H9 (cell line): ENCODE results near the gene OR1J4. TPM values are rescaled to one million over a fixed set of nuclear protein-coding genes. Genes with fewer than 3 reads are reported as not detected.
"Not testable (repeated sequence)": the region's sequence is repeated elsewhere in the genome, so short reads cannot be mapped to it uniquely, and the experiment has no call there.

Experiments used
- DNase-seq: peaks from one replicate; pipeline ENCODE4 v3.0.0-alpha.2; 2017
- H2AFZ ChIP-seq: one replicate; pipeline ENCODE4 v1.6.1; 2013; ENCODE audit warnings: mild to moderate bottlenecking, low read length, control low read depth, moderate library complexity
- H2AK5ac ChIP-seq: 2 replicates; pipeline ENCODE4 v1.6.1; 2013; ENCODE audit warnings: low read length, control low read depth, mixed read lengths; ENCODE audit not compliant: insufficient read length
- H2BK120ac ChIP-seq: one replicate; pipeline ENCODE4 v1.6.1; 2013; ENCODE audit warnings: low read depth, mild to moderate bottlenecking, low read length, control low read depth, inconsistent platforms; ENCODE audit not compliant: poor library complexity, severe bottlenecking
- H2BK12ac ChIP-seq: 2 replicates; pipeline ENCODE4 v1.6.1; 2013; ENCODE audit warnings: low read length, control low read depth, mixed read lengths, low read depth; ENCODE audit not compliant: insufficient read length
- H2BK15ac ChIP-seq: 2 replicates; pipeline ENCODE4 v1.6.1; 2013; ENCODE audit warnings: low read depth, low read length, control low read depth
- H2BK20ac ChIP-seq: one replicate; pipeline ENCODE4 v1.6.1; 2013; ENCODE audit warnings: low read depth, mild to moderate bottlenecking, low read length, control low read depth, inconsistent platforms; ENCODE audit not compliant: poor library complexity, severe bottlenecking
- H2BK5ac ChIP-seq: 2 replicates; pipeline ENCODE4 v1.6.1; 2013; ENCODE audit warnings: low read length, control low read depth, mixed read lengths; ENCODE audit not compliant: insufficient read length
- H3K14ac ChIP-seq: 2 replicates; pipeline ENCODE4 v1.6.1; 2013; ENCODE audit warnings: low read length, control low read depth; ENCODE audit not compliant: insufficient read depth
- H3K18ac ChIP-seq: 2 replicates; pipeline ENCODE4 v1.6.1; 2013; ENCODE audit warnings: low read depth, mild to moderate bottlenecking, mixed read lengths, low read length, control low read depth; ENCODE audit not compliant: insufficient read length
- H3K23ac ChIP-seq: 2 replicates; pipeline ENCODE4 v1.6.1; 2013; ENCODE audit warnings: low read length, control low read depth, mixed read lengths, low read depth; ENCODE audit not compliant: insufficient read length
- H3K23me2 ChIP-seq: 2 replicates; pipeline ENCODE4 v1.6.1; 2013; ENCODE audit warnings: low read depth, mild to moderate bottlenecking, mixed read lengths, low read length, control low read depth; ENCODE audit not compliant: insufficient read length, poor library complexity, severe bottlenecking
- H3K27ac ChIP-seq: 2 replicates; pipeline ENCODE4 v1.5.1; 2013; ENCODE audit warnings: low read length, control low read depth, mixed read lengths, low read depth; ENCODE audit not compliant: insufficient read length
- H3K27me3 ChIP-seq: 2 replicates; pipeline ENCODE4 v1.6.1; 2013; ENCODE audit warnings: low read length, control low read depth, inconsistent platforms; ENCODE audit not compliant: insufficient read depth
- H3K4ac ChIP-seq: 2 replicates; pipeline ENCODE4 v1.6.1; 2013; ENCODE audit warnings: low read depth, mild to moderate bottlenecking, control low read depth, inconsistent platforms, low read length, moderate library complexity
- H3K4me1 ChIP-seq: 2 replicates; pipeline ENCODE4 v1.6.1; 2013; ENCODE audit warnings: low read length, control low read depth, inconsistent platforms; ENCODE audit not compliant: insufficient read depth
- H3K4me2 ChIP-seq: 2 replicates; pipeline ENCODE4 v1.6.1; 2013; ENCODE audit warnings: low read length, control low read depth, mixed read lengths; ENCODE audit not compliant: insufficient read length, insufficient read depth
- H3K56ac ChIP-seq: 2 replicates; pipeline ENCODE4 v1.6.1; 2013; ENCODE audit warnings: low read depth, mild to moderate bottlenecking, mixed read lengths, low read length, control low read depth; ENCODE audit not compliant: insufficient read length
- H3K79me1 ChIP-seq: 2 replicates; pipeline ENCODE4 v1.6.1; 2013; ENCODE audit warnings: low read depth, mild to moderate bottlenecking, moderate library complexity, low read length, control low read depth, inconsistent platforms; ENCODE audit not compliant: insufficient read depth, poor library complexity, severe bottlenecking
- H3K79me2 ChIP-seq: 2 replicates; pipeline ENCODE4 v1.6.1; 2013; ENCODE audit warnings: low read length, control low read depth, inconsistent platforms; ENCODE audit not compliant: insufficient read depth
- H3K9ac ChIP-seq: 2 replicates; pipeline ENCODE4 v1.6.1; 2013; ENCODE audit warnings: low read length, control low read depth, mixed read lengths; ENCODE audit not compliant: insufficient read length; ENCODE audit errors: extremely low read depth
- H3K9me3 ChIP-seq: one replicate; pipeline ENCODE4 v1.6.1; 2013; ENCODE audit warnings: low read depth, low read length, inconsistent platforms; ENCODE audit not compliant: control insufficient read depth
- H3T11ph ChIP-seq: one replicate; pipeline ENCODE4 v1.6.1; 2013; ENCODE audit warnings: mild to moderate bottlenecking, low read length, control low read depth, inconsistent platforms
- H4K20me1 ChIP-seq: one replicate; pipeline ENCODE4 v1.6.1; 2013; ENCODE audit not compliant: control insufficient read depth, insufficient read length, insufficient read depth
- H4K5ac ChIP-seq: 2 replicates; pipeline ENCODE4 v1.6.1; 2013; ENCODE audit warnings: low read depth, mild to moderate bottlenecking, mixed read lengths, low read length, control low read depth; ENCODE audit not compliant: insufficient read length
- H4K8ac ChIP-seq: replicated peaks from 2 replicates; pipeline ENCODE4 v1.6.1; 2013; ENCODE audit warnings: low read length, control low read depth, mixed read lengths, low read depth; ENCODE audit not compliant: insufficient read length
- H4K91ac ChIP-seq: 2 replicates; pipeline ENCODE4 v1.6.1; 2013; ENCODE audit warnings: low read depth, mild to moderate bottlenecking, moderate library complexity, mixed read lengths, low read length, control low read depth; ENCODE audit not compliant: insufficient read length
- H3K27ac Mint-ChIP-seq, 3 experiments: 2 replicates in 2 of 3; 3 replicates in 1 of 3; pipeline ENCODE4 v1.8.0; 2020 to 2021; ENCODE audit warnings: mixed read lengths in 3 of 3, mild to moderate bottlenecking in 1 of 3, moderate library complexity in 1 of 3
- H3K27me3 Mint-ChIP-seq: 2 replicates; pipeline ENCODE4 v1.8.0; 2021; ENCODE audit warnings: low read depth, mild to moderate bottlenecking, moderate library complexity, mixed read lengths
- H3K36me3 Mint-ChIP-seq, 3 experiments: 2 replicates in 2 of 3; 3 replicates in 1 of 3; pipeline ENCODE4 v1.8.0; 2020 to 2021; ENCODE audit warnings: low read depth in 3 of 3, mixed read lengths in 3 of 3; ENCODE audit not compliant: insufficient read depth in 1 of 3
- H3K4me1 Mint-ChIP-seq, 2 experiments: 2 replicates each; pipeline ENCODE4 v1.8.0; 2020; ENCODE audit warnings: mixed read lengths in 2 of 2
- H3K4me3 Mint-ChIP-seq, 2 experiments: 2 replicates in 1 of 2; 3 replicates in 1 of 2; pipeline ENCODE4 v1.8.0; 2020 to 2021; ENCODE audit warnings: mild to moderate bottlenecking in 2 of 2, mixed read lengths in 2 of 2, moderate library complexity in 1 of 2
- H3K9me3 Mint-ChIP-seq, 2 experiments: 2 replicates in 1 of 2; 3 replicates in 1 of 2; pipeline ENCODE4 v1.8.0; 2020; ENCODE audit warnings: mild to moderate bottlenecking in 2 of 2, mixed read lengths in 2 of 2, moderate library complexity in 1 of 2
- WGBS: extraction: QIAGEN DNeasy Blood & Tissue Kit; methylation state at CpG from one replicate; pipeline ENCODE4 v1.1.7; 2013; ENCODE audit warnings: missing lambda C conversion rate, low lambda C conversion rate, mixed read lengths; ENCODE audit not compliant: insufficient read length; ENCODE audit errors: extremely low coverage; 5-methylcytosine and 5-hydroxymethylcytosine counted together
- total RNA-seq: library from RNA; stranded (reverse); gene quantifications from 2 replicates; pipeline ENCODE4 v1.2.1, GENCODE V29; 2021
- TF ChIP-seq, protein P1 (sequence below): fragments of 200-600 bp; sonication (generic); conservative IDR thresholded peaks from 3 replicates; pipeline ENCODE4 v1.8.0; 2021; ENCODE audit warnings: antibody characterized with exemption, mild to moderate bottlenecking

Gene OR1J4
- total RNA-seq, 1 experiment from 2014 or later: not detected

DNA sequence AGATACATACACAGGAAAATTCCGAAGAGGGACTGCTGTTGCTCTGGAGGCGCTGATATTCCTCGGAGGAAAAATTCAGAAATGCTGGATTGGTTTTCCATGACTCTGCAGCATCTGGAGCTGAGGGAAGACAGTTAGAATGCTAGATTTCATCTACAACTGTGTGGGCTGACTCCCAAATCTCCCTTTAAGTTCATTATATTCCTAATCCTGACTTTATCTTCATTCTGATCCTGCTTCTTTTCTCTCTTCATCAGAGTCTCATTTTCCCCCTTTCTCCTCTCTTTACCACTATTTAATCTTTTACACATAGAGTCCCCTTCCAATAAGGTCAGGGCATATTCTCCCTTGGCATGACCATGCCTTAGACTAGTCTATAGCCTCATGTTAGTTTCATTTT, 8.3 kb downstream of the OR1J4 start, which contains the start of gene OR1N1:
OR1N1 (minus strand) TSS at position 101 of the 400 bp plus-strand sequence; CDS start at position 101, 0 bp downstream.
- no peak within 1 kb of the TSS for H3K4me3 Mint-ChIP-seq
- H3K56ac ChIP-seq: no peak within 1 kb of the TSS
- no peak for DNase-seq
- peaks cover 0 to 21% (median 0%) of the 10 kb centered on the region in 3 experiments; a peak in 5 of 7 replicates for H3K36me3 Mint-ChIP-seq
- H3K23ac ChIP-seq: no peak within 1 kb of the TSS
- no peaks in the 10 kb centered on the region for H4K20me1 ChIP-seq
- H3K4me1 Mint-ChIP-seq: no peaks in the 10 kb centered on the region
- TF ChIP-seq, protein P1, sequence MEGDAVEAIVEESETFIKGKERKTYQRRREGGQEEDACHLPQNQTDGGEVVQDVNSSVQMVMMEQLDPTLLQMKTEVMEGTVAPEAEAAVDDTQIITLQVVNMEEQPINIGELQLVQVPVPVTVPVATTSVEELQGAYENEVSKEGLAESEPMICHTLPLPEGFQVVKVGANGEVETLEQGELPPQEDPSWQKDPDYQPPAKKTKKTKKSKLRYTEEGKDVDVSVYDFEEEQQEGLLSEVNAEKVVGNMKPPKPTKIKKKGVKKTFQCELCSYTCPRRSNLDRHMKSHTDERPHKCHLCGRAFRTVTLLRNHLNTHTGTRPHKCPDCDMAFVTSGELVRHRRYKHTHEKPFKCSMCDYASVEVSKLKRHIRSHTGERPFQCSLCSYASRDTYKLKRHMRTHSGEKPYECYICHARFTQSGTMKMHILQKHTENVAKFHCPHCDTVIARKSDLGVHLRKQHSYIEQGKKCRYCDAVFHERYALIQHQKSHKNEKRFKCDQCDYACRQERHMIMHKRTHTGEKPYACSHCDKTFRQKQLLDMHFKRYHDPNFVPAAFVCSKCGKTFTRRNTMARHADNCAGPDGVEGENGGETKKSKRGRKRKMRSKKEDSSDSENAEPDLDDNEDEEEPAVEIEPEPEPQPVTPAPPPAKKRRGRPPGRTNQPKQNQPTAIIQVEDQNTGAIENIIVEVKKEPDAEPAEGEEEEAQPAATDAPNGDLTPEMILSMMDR: no peak
- peaks cover 3% of the 10 kb centered on the region; the same call in 1 of the 2 replicates for H3K27me3 Mint-ChIP-seq
- no peak within 1 kb of the TSS for H2BK5ac ChIP-seq
- no peak within 1 kb of the TSS for H4K8ac ChIP-seq
- no peak within 1 kb of the TSS for H3K4me2 ChIP-seq
- H2AFZ ChIP-seq: no peak within 1 kb of the TSS
- no peaks in the 10 kb centered on the region for H3K79me2 ChIP-seq
- H3K4ac ChIP-seq: no peak within 1 kb of the TSS
- no peak within 1 kb of the TSS for H4K91ac ChIP-seq
- WGBS: no CpG with 5 or more reads among the region's 3 CpGs
- no peak within 1 kb of the TSS for H4K5ac ChIP-seq
- H2BK20ac ChIP-seq: no peak within 1 kb of the TSS
- no peaks in the 10 kb centered on the region for H3K79me1 ChIP-seq
- no peaks in the 10 kb centered on the region for H3K4me1 ChIP-seq
- no peak within 1 kb of the TSS for H3K18ac ChIP-seq
- H3K9me3 Mint-ChIP-seq: peaks cover 79 to 81% of the 10 kb centered on the region in 2 experiments
- no peak within 1 kb of the TSS for H2BK120ac ChIP-seq
- no peak within 1 kb of the TSS for H2AK5ac ChIP-seq
- H3T11ph ChIP-seq: no peak within 1 kb of the TSS
- H3K23me2 ChIP-seq: no peaks in the 10 kb centered on the region
- H3K27ac ChIP-seq: no peak within 1 kb of the TSS
- no peak within 1 kb of the TSS for H2BK12ac ChIP-seq
- H3K27me3 ChIP-seq: no peaks in the 10 kb centered on the region
- H2BK15ac ChIP-seq: no peak within 1 kb of the TSS
- H3K9ac ChIP-seq: no peak within 1 kb of the TSS
- no peak within 1 kb of the TSS for H3K14ac ChIP-seq
- H3K9me3 ChIP-seq: peaks cover 69% of the 10 kb centered on the region
- no peak within 1 kb of the TSS for H3K27ac Mint-ChIP-seq

DNA sequence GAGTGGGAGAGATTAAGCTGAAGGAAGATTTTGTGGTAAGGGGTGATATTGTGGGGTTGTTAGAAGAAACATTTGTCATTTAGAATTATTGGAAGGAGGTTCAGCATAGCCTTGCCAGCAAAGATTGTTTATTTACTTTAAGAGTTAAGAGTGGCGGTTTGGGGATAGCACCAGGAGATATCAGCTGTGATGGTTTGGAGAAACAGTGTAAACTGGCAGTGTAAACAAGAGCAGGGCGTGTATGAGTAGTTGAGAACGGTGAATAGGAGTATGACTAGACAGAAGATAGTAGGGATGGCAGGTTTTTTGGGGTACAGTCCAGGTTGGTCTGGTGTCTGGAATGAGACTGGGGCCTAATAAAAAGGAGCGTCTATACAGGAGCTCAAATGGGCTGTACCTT, 12.2 kb downstream of the OR1J4 start:
- not testable (repeated sequence) for H2AFZ ChIP-seq, H3K79me2 ChIP-seq, H4K91ac ChIP-seq, H3K14ac ChIP-seq, H3K4me1 ChIP-seq, H3K23me2 ChIP-seq, H4K20me1 ChIP-seq, H4K8ac ChIP-seq, H2BK15ac ChIP-seq, H2AK5ac ChIP-seq, H3K27me3 ChIP-seq, H2BK120ac ChIP-seq, H3K56ac ChIP-seq, H3K4ac ChIP-seq, H3K4me2 ChIP-seq, DNase-seq, H3K27ac Mint-ChIP-seq, H2BK5ac ChIP-seq, H2BK20ac ChIP-seq, H3K9ac ChIP-seq, H3K18ac ChIP-seq, H4K5ac ChIP-seq, H3K23ac ChIP-seq, H3K79me1 ChIP-seq, H3T11ph ChIP-seq, H3K4me1 Mint-ChIP-seq, H3K27me3 Mint-ChIP-seq, H3K27ac ChIP-seq, H3K4me3 Mint-ChIP-seq, H2BK12ac ChIP-seq
- H3K9me3 ChIP-seq: peaks cover 38% of the 10 kb centered on the region
- peaks cover 93% of the 10 kb centered on the region in 2 experiments for H3K9me3 Mint-ChIP-seq
- H3K36me3 Mint-ChIP-seq: peaks cover 0 to 45% (median 13%) of the 10 kb centered on the region in 3 experiments; a peak in 5 of 7 replicates
- no CpG with 5 or more reads among the region's 4 CpGs for WGBS
